Measurements from ENCODE around the gene PPDPF. TPM values are rescaled to one million over a fixed set of nuclear protein-coding genes. Genes with fewer than 3 reads are reported as not detected.

Gene PPDPF
- polyA plus RNA-seq, 2 donors = 615 to 1,105 TPM

GRCh38 chr20:63498960-63499337 is 21.6 kb upstream of the PPDPF start, which contains the start of gene EEF1A2:
Gene EEF1A2 (minus strand): TSS chr20:63499083. CDS start chr20:63497763, 1,320 bp downstream.
- Histone ChIP-seq H3K36me3 (ENCODE audit: control insufficient read depth in 2 of 2, insufficient read depth in 2 of 2, low read length in 1 of 2) (no peaks in the 10 kb centered on the region), H3K27me3 (ENCODE audit: control insufficient read depth in 1 of 2, insufficient read depth in 2 of 2, low read length in 2 of 2) (peaks cover 0 to 13% of the 10 kb centered on the region in 2 donors), H3K4me1 (ENCODE audit: control insufficient read depth in 2 of 2, insufficient read depth in 2 of 2, low read length in 1 of 2) (peaks cover 4 to 6% of the 10 kb centered on the region in 2 donors), H3K27ac (ENCODE audit: low read depth in 2 of 2, low read length in 1 of 2) (no peak within 1 kb of the TSS), H3K4me3 (ENCODE audit: low read depth in 1 of 2, low read length in 2 of 2) (peak within 1 kb of the TSS; percentile 22 to 42), H3K9me3 (ENCODE audit: control insufficient read depth in 2 of 2, insufficient read depth in 1 of 2, low read depth in 1 of 2, low read length in 1 of 2) (no peaks in the 10 kb centered on the region)
- 1% methylated on average over 33 to 58 of the region's 58 CpGs for WGBS, 2 donors

- no peaks in the 10 kb centered on the region for H3K36me3 ChIP-seq (ENCODE audit: control insufficient read depth in 2 of 2, insufficient read depth in 2 of 2, low read length in 1 of 2)
- WGBS, 2 donors = 8 to 14% methylated on average over 33 to 48 of the region's 48 CpGs
- peaks cover 4 to 6% of the 10 kb centered on the region in 2 donors for H3K4me1 ChIP-seq (ENCODE audit: control insufficient read depth in 2 of 2, insufficient read depth in 2 of 2, low read length in 1 of 2)
- H3K4me3 ChIP-seq (ENCODE audit: low read depth in 1 of 2, low read length in 2 of 2) = peak overlapping the region in 1 of 2 donors; percentile 42
- H3K27me3 ChIP-seq (ENCODE audit: control insufficient read depth in 1 of 2, insufficient read depth in 2 of 2, low read length in 2 of 2) = peaks cover 0 to 13% of the 10 kb centered on the region in 2 donors
- peaks cover 0 to 2% of the 10 kb centered on the region in 2 donors for H3K9me3 ChIP-seq (ENCODE audit: control insufficient read depth in 2 of 2, insufficient read depth in 1 of 2, low read depth in 1 of 2, low read length in 1 of 2)
- no peak overlapping the region for H3K27ac ChIP-seq (ENCODE audit: low read depth in 2 of 2, low read length in 1 of 2)
These were observed 21.1 kb upstream of the PPDPF start for GRCh38 chr20:63499338-63499969.

GRCh38 chr20:63500151-63500901 is 20.2 kb upstream of the PPDPF start:
- Histone ChIP-seq H3K36me3 (ENCODE audit: control insufficient read depth in 2 of 2, insufficient read depth in 2 of 2, low read length in 1 of 2) (no peaks in the 10 kb centered on the region), H3K4me1 (ENCODE audit: control insufficient read depth in 2 of 2, insufficient read depth in 2 of 2, low read length in 1 of 2) (peaks cover 4 to 6% of the 10 kb centered on the region in 2 donors), H3K9me3 (ENCODE audit: control insufficient read depth in 2 of 2, insufficient read depth in 1 of 2, low read depth in 1 of 2, low read length in 1 of 2) (peaks cover 3 to 8% of the 10 kb centered on the region in 2 donors), H3K4me3 (ENCODE audit: low read depth in 1 of 2, low read length in 2 of 2) (no peak overlapping the region), H3K27ac (ENCODE audit: low read depth in 2 of 2, low read length in 1 of 2) (no peak overlapping the region), H3K27me3 (ENCODE audit: control insufficient read depth in 1 of 2, insufficient read depth in 2 of 2, low read length in 2 of 2) (peaks cover 0 to 13% of the 10 kb centered on the region in 2 donors)
- WGBS, 2 donors = 77 to 78% methylated on average over 24 of the region's 24 CpGs

- no peak overlapping the region for H3K4me3 ChIP-seq (ENCODE audit: low read depth in 1 of 2, low read length in 2 of 2)
- H3K4me1 ChIP-seq (ENCODE audit: control insufficient read depth in 2 of 2, insufficient read depth in 2 of 2, low read length in 1 of 2) = peaks cover 4 to 6% of the 10 kb centered on the region in 2 donors
- no peak overlapping the region for H3K27ac ChIP-seq (ENCODE audit: low read depth in 2 of 2, low read length in 1 of 2)
- WGBS, 2 donors = 76 to 83% methylated on average over 27 of the region's 27 CpGs
- peaks cover 0 to 13% of the 10 kb centered on the region in 2 donors for H3K27me3 ChIP-seq (ENCODE audit: control insufficient read depth in 1 of 2, insufficient read depth in 2 of 2, low read length in 2 of 2)
- no peaks in the 10 kb centered on the region for H3K36me3 ChIP-seq (ENCODE audit: control insufficient read depth in 2 of 2, insufficient read depth in 2 of 2, low read length in 1 of 2)
- peaks cover 3 to 14% of the 10 kb centered on the region in 2 donors for H3K9me3 ChIP-seq (ENCODE audit: control insufficient read depth in 2 of 2, insufficient read depth in 1 of 2, low read depth in 1 of 2, low read length in 1 of 2)
These were observed 19.4 kb upstream of the PPDPF start for GRCh38 chr20:63500902-63501817.

GRCh38 chr20:63501818-63502670 is 18.5 kb upstream of the PPDPF start:
- Histone ChIP-seq H3K27me3 (ENCODE audit: control insufficient read depth in 1 of 2, insufficient read depth in 2 of 2, low read length in 2 of 2) (peaks cover 0 to 13% of the 10 kb centered on the region in 2 donors), H3K4me3 (ENCODE audit: low read depth in 1 of 2, low read length in 2 of 2) (no peak overlapping the region), H3K36me3 (ENCODE audit: control insufficient read depth in 2 of 2, insufficient read depth in 2 of 2, low read length in 1 of 2) (no peaks in the 10 kb centered on the region), H3K9me3 (ENCODE audit: control insufficient read depth in 2 of 2, insufficient read depth in 1 of 2, low read depth in 1 of 2, low read length in 1 of 2) (peaks cover 3 to 14% of the 10 kb centered on the region in 2 donors), H3K27ac (ENCODE audit: low read depth in 2 of 2, low read length in 1 of 2) (no peak overlapping the region), H3K4me1 (ENCODE audit: control insufficient read depth in 2 of 2, insufficient read depth in 2 of 2, low read length in 1 of 2) (peaks cover 3 to 4% of the 10 kb centered on the region in 2 donors)
- 19 to 23% methylated on average over 25 to 26 of the region's 26 CpGs for WGBS, 2 donors

GRCh38 chr20:63502671-63503172 is 17.8 kb upstream of the PPDPF start:
- Histone ChIP-seq H3K4me1 (ENCODE audit: control insufficient read depth in 2 of 2, insufficient read depth in 2 of 2, low read length in 1 of 2) (peaks cover 2 to 4% of the 10 kb centered on the region in 2 donors), H3K4me3 (ENCODE audit: low read depth in 1 of 2, low read length in 2 of 2) (no peak overlapping the region), H3K9me3 (ENCODE audit: control insufficient read depth in 2 of 2, insufficient read depth in 1 of 2, low read depth in 1 of 2, low read length in 1 of 2) (peaks cover 3 to 14% of the 10 kb centered on the region in 2 donors), H3K36me3 (ENCODE audit: control insufficient read depth in 2 of 2, insufficient read depth in 2 of 2, low read length in 1 of 2) (no peaks in the 10 kb centered on the region), H3K27me3 (ENCODE audit: control insufficient read depth in 1 of 2, insufficient read depth in 2 of 2, low read length in 2 of 2) (peaks cover 0 to 13% of the 10 kb centered on the region in 2 donors), H3K27ac (ENCODE audit: low read depth in 2 of 2, low read length in 1 of 2) (no peak overlapping the region)
- WGBS, 2 donors = 55 to 57% methylated on average over 10 to 15 of the region's 15 CpGs

- H3K4me3 ChIP-seq (ENCODE audit: low read depth in 1 of 2, low read length in 2 of 2) = no peak overlapping the region
- 37 to 39% methylated on average over 7 of the region's 7 CpGs for WGBS, 2 donors
- H3K36me3 ChIP-seq (ENCODE audit: control insufficient read depth in 2 of 2, insufficient read depth in 2 of 2, low read length in 1 of 2) = no peaks in the 10 kb centered on the region
- H3K9me3 ChIP-seq (ENCODE audit: control insufficient read depth in 2 of 2, insufficient read depth in 1 of 2, low read depth in 1 of 2, low read length in 1 of 2) = peaks cover 3 to 14% of the 10 kb centered on the region in 2 donors
- peaks cover 0 to 4% of the 10 kb centered on the region in 2 donors for H3K4me1 ChIP-seq (ENCODE audit: control insufficient read depth in 2 of 2, insufficient read depth in 2 of 2, low read length in 1 of 2)
- no peak overlapping the region for H3K27ac ChIP-seq (ENCODE audit: low read depth in 2 of 2, low read length in 1 of 2)
- H3K27me3 ChIP-seq (ENCODE audit: control insufficient read depth in 1 of 2, insufficient read depth in 2 of 2, low read length in 2 of 2) = peaks cover 0 to 9% of the 10 kb centered on the region in 2 donors
These were observed 17.0 kb upstream of the PPDPF start for GRCh38 chr20:63503524-63503923.

GRCh38 chr20:63504642-63505041 is 15.9 kb upstream of the PPDPF start:
- H3K27me3 ChIP-seq (ENCODE audit: control insufficient read depth in 1 of 2, insufficient read depth in 2 of 2, low read length in 2 of 2) = peaks cover 0 to 4% of the 10 kb centered on the region in 2 donors
- 85 to 92% methylated on average over 9 of the region's 9 CpGs for WGBS, 2 donors
- peaks cover 3 to 14% of the 10 kb centered on the region in 2 donors for H3K9me3 ChIP-seq (ENCODE audit: control insufficient read depth in 2 of 2, insufficient read depth in 1 of 2, low read depth in 1 of 2, low read length in 1 of 2)
- H3K4me3 ChIP-seq (ENCODE audit: low read depth in 1 of 2, low read length in 2 of 2) = no peak overlapping the region
- no peaks in the 10 kb centered on the region for H3K4me1 ChIP-seq (ENCODE audit: control insufficient read depth in 2 of 2, insufficient read depth in 2 of 2, low read length in 1 of 2)
- no peaks in the 10 kb centered on the region for H3K36me3 ChIP-seq (ENCODE audit: control insufficient read depth in 2 of 2, insufficient read depth in 2 of 2, low read length in 1 of 2)
- no peak overlapping the region for H3K27ac ChIP-seq (ENCODE audit: low read depth in 2 of 2, low read length in 1 of 2)

Measured in esophagus (tissue), 2 donors.